OCI-LY3 (cell line): ENCODE data around the gene KRTAP29-1.

Experiments used
- H2AFZ ChIP-seq: fragments of 200-600, 300-600 bp; shearing (Covaris generic); 2 replicates; pipeline ENCODE4 v1.6.0; 2014; ENCODE audit warnings: antibody characterized with exemption, low read depth, low read length
- H3K27ac ChIP-seq: fragments of 200-600, 300-600 bp; sonication (generic); 2 replicates; pipeline ENCODE4 v1.5.1; 2014; ENCODE audit warnings: mild to moderate bottlenecking, low read length, moderate library complexity, mixed read lengths
- H3K27me3 ChIP-seq: fragments of 200-600, 300-600 bp; sonication (generic); 2 replicates; pipeline ENCODE4 v1.6.1; 2014; ENCODE audit warnings: low read depth, low read length, mixed read lengths
- H3K36me3 ChIP-seq: fragments of 200-600, 300-600 bp; sonication (generic); replicated peaks from 2 replicates; pipeline ENCODE3; 2014; ENCODE audit warnings: low read depth, low read length, mixed read lengths
- H3K4me1 ChIP-seq: fragments of 300-600, 200-600 bp; sonication (generic); 2 replicates; pipeline ENCODE4 v1.6.1; 2014; ENCODE audit warnings: low read length, mixed read lengths
- H3K4me2 ChIP-seq: fragments of 200-600, 300-600 bp; sonication (generic); 2 replicates; pipeline ENCODE4 v1.6.1; 2014; ENCODE audit warnings: low read length, mixed read lengths
- H3K4me3 ChIP-seq: fragments of 300-600, 200-600 bp; sonication (generic); 2 replicates; pipeline ENCODE4 v1.5.1; 2014; ENCODE audit warnings: antibody characterized with exemption, mild to moderate bottlenecking, low read length, moderate library complexity
- H3K79me2 ChIP-seq: fragments of 300-600, 200-600 bp; shearing (Covaris generic); 2 replicates; pipeline ENCODE4 v1.6.1; 2014; ENCODE audit warnings: mild to moderate bottlenecking, low read length, mixed read lengths
- H3K9ac ChIP-seq: fragments of 300-600, 200-600 bp; shearing (Covaris generic); 2 replicates; pipeline ENCODE4 v1.6.0; 2014; ENCODE audit warnings: mild to moderate bottlenecking, low read length, moderate library complexity
- H3K9me3 ChIP-seq: fragments of 200-600, 300-600 bp; shearing (Covaris generic); 2 replicates; pipeline ENCODE4 v1.6.1; 2014; ENCODE audit warnings: low read length, mixed read lengths; ENCODE audit not compliant: insufficient read depth
- H4K20me1 ChIP-seq: fragments of 200-600, 300-600 bp; sonication (generic); 2 replicates; pipeline ENCODE4 v1.6.1; 2016; ENCODE audit warnings: low read length, mixed read lengths; ENCODE audit not compliant: insufficient read depth
- EZH2phosphoT487 ChIP-seq: fragments of 200-600 bp; shearing (Covaris generic); IDR thresholded peaks from 2 replicates; pipeline ENCODE4 v1.6.1; 2018; ENCODE audit warnings: antibody characterized with exemption, mixed run types, low read depth
- TF ChIP-seq, protein P1 (sequence below): fragments of 200-600, 300-600 bp; sonication (generic); IDR thresholded peaks from 2 replicates; pipeline ENCODE4 v1.5.1; 2014; ENCODE audit warnings: antibody characterized with exemption, low read length, low read depth

The KRTAP29-1 gene

DNA sequence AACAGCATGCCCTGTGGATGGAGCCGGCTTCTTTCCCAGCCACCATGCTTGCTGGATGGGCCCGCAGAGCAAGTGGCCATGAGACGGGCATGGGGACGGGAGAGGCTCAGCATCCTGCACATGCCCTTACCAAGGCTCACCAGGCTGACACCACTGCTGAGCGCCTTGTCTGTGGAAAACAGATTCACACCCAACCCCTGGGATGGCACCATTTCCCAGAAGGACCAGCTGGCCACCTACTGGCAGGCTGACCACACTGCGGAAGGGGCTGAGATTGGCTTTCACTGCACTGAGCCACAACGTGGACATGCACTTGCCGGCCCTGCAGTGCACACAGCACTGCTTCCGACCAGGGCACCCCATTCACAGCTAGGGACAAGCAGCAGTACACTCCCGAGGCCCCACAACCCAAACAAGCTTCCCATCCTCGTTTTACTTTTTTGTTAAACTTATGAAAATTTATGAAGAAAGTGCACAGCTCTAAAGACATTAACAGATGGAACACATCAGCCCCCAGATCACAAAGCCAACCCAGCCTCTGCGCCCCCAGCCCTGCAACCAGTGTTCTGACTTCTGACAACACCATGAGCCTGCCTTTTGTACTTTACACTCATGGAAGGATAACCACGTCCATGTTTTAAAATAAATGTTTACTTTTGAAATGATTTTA lies 26.8 kb upstream of the KRTAP29-1 start:
- no peak overlapping the region for H3K9ac ChIP-seq
- H3K9me3 ChIP-seq: no peaks in the 10 kb centered on the region
- no peaks in the 10 kb centered on the region for H4K20me1 ChIP-seq
- H2AFZ ChIP-seq: no peak overlapping the region
- no peaks in the 10 kb centered on the region for H3K79me2 ChIP-seq
- H3K27ac ChIP-seq: no peak overlapping the region
- no peaks in the 10 kb centered on the region for H3K36me3 ChIP-seq
- H3K4me2 ChIP-seq: no peak overlapping the region
- H3K4me3 ChIP-seq: no peak overlapping the region
- peaks cover 12% of the 10 kb centered on the region for H3K4me1 ChIP-seq
- TF ChIP-seq, protein P1, sequence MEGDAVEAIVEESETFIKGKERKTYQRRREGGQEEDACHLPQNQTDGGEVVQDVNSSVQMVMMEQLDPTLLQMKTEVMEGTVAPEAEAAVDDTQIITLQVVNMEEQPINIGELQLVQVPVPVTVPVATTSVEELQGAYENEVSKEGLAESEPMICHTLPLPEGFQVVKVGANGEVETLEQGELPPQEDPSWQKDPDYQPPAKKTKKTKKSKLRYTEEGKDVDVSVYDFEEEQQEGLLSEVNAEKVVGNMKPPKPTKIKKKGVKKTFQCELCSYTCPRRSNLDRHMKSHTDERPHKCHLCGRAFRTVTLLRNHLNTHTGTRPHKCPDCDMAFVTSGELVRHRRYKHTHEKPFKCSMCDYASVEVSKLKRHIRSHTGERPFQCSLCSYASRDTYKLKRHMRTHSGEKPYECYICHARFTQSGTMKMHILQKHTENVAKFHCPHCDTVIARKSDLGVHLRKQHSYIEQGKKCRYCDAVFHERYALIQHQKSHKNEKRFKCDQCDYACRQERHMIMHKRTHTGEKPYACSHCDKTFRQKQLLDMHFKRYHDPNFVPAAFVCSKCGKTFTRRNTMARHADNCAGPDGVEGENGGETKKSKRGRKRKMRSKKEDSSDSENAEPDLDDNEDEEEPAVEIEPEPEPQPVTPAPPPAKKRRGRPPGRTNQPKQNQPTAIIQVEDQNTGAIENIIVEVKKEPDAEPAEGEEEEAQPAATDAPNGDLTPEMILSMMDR: peak; percentile 46
- TF ChIP-seq EZH2phosphoT487: no peak
- H3K27me3 ChIP-seq: no peaks in the 10 kb centered on the region

DNA sequence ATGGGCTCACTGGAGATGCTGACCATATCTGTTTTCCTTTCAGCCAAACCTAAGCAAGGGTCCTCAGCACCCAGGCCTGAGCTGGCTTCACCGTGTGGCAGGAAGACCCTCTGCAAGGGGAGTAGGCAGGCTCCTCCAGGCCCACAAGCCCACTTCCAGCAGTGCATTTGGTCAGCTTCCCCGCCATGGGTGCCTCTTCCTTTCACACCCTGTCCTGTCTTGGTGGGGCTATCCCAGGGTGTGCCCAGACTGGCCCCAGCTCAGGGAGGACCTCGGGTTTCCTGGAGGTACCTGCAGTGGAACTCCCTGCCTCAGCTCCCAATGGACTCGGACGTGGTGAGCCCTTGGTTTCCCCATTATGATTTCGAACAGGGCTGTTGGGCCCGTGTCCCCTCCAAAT lies 25.6 kb upstream of the KRTAP29-1 start:
- Histone ChIP-seq H3K4me3 (no peak overlapping the region), H3K4me1 (no peaks in the 10 kb centered on the region), H3K9me3 (no peaks in the 10 kb centered on the region), H2AFZ (no peak overlapping the region), H3K4me2 (no peak overlapping the region), H4K20me1 (no peaks in the 10 kb centered on the region), H3K79me2 (no peaks in the 10 kb centered on the region), H3K27me3 (no peaks in the 10 kb centered on the region), H3K36me3 (no peaks in the 10 kb centered on the region), H3K27ac (no peak overlapping the region), H3K9ac (no peak overlapping the region)
- TF ChIP-seq EZH2phosphoT487: no peak
- TF ChIP-seq, protein P1: no peak

DNA sequence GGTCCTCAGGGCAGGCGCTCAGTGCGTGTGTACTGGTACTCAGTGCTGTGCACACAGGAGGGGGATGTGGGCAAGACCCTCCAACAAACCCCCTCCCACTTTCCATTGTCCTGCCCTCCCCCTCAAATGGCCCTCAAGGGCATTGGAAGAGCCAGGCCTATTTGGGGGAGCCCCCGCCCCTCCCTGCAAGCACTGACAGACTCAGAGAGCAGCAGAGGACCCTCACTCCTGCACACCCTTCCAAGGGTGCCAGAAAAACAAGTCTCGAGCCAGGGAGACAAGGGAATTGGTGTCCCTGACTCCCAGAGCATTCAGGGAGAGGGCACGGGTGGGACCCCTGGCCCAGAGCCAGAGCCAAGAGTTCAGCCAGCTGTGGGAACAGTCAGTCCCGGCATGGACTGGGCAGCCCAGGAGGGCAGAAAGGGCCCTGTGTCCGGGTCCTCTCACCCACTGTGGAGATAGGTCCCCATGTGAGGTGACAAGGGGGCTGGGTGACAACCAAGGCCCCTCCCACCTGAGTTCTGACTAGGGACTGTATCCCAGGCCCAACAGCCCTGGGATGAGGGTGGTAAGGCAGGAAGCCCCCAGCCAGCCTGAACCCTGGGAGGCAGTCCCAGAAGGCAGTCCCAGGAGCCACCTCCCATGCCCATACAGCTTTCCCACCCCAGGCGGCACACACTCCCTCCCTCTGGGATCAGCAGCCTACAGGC lies 24.9 kb upstream of the KRTAP29-1 start:
- Histone ChIP-seq H3K36me3 (no peaks in the 10 kb centered on the region), H3K4me2 (no peak overlapping the region), H3K79me2 (no peaks in the 10 kb centered on the region), H3K27me3 (no peaks in the 10 kb centered on the region), H3K27ac (no peak overlapping the region), H2AFZ (no peak overlapping the region), H3K4me3 (no peak overlapping the region), H3K9ac (no peak overlapping the region), H4K20me1 (no peaks in the 10 kb centered on the region), H3K4me1 (no peaks in the 10 kb centered on the region), H3K9me3 (no peaks in the 10 kb centered on the region)
- no peak for TF ChIP-seq EZH2phosphoT487
- TF ChIP-seq, protein P1: no peak
